GM12878 (cell line): ENCODE data around the gene ADGB. TPM values are rescaled to one million over a fixed set of nuclear protein-coding genes. Genes with fewer than 3 reads are reported as not detected.

Experiments used
- ATAC-seq: fragments of 200-7000 bp; cut with Tn5 transposase; 3 replicates; pipeline ENCODE4 v1.9.1; 2020; ENCODE audit warnings: mild to moderate bottlenecking, moderate library complexity
- BruUV-seq: library from RNA; stranded (reverse); fragments of 400-500 nt; replicated peaks from 2 replicates; lab custom pipeline; 2021; lab: Mats Ljungman, UMichigan
- CTCF ChIA-PET: fragments of 300-600 bp; sonication (Branson Sonifier 250); formaldehyde crosslinking; extraction: SDS; loops from one replicate; lab custom pipeline; 2021; ENCODE audit warnings: inconsistent platforms; lab: Yijun Ruan, JAX
- POLR2A ChIA-PET: fragments of 350-600 bp; formaldehyde crosslinking; extraction: SDS; loops from one replicate; lab custom pipeline; 2021; ENCODE audit warnings: inconsistent platforms; lab: Charles Lee
- RAD21 ChIA-PET: fragments of 300-600 bp; sonication (Branson Sonifier 250); formaldehyde crosslinking; loops from one replicate; lab custom pipeline; 2023; ENCODE audit warnings: antibody characterized with exemption; ENCODE audit not compliant: unreplicated experiment; lab: Charles Lee
- SMC1A ChIA-PET: fragments of 300-600 bp; sonication (Branson Sonifier 250); formaldehyde crosslinking; loops from one replicate; lab custom pipeline; 2023; ENCODE audit not compliant: unreplicated experiment, uncharacterized antibody; lab: Charles Lee
- DNase-seq: peaks from one replicate; pipeline ENCODE4 v3.0.0-alpha.2; 2011; ENCODE audit warnings: low read depth, low spot score
- FAIRE-seq: peaks from 3 replicates; lab custom pipeline; 2011; peaks lifted over from hg19 to GRCh38; lab: Jason Lieb, UNC
- H2AFZ ChIP-seq: 2 replicates; pipeline ENCODE4 v1.6.0; 2011; ENCODE audit warnings: low read depth, low read length, control low read depth; ENCODE audit not compliant: control insufficient read depth
- H3K27ac ChIP-seq: 2 replicates; pipeline ENCODE4 v1.5.1; 2011; ENCODE audit warnings: control low read depth; ENCODE audit not compliant: control insufficient read depth, insufficient read depth
- H3K27me3 ChIP-seq, 2 experiments: replicated peaks in 1 of 2; 2 replicates each; pipeline versions ENCODE4 v1.6.0 to v1.6.1; 2011; ENCODE audit warnings: low read length in 1 of 2; ENCODE audit not compliant: control insufficient read depth in 2 of 2, insufficient read depth in 2 of 2
- H3K36me3 ChIP-seq, 2 experiments: 2 replicates each; pipeline ENCODE4 v1.5.1; 2011; ENCODE audit warnings: low read length in 1 of 2; ENCODE audit not compliant: control insufficient read depth in 2 of 2, insufficient read depth in 2 of 2
- H3K4me1 ChIP-seq: 2 replicates; pipeline ENCODE4 v1.6.1; 2011; ENCODE audit warnings: mild to moderate bottlenecking, low read length, moderate library complexity, mixed read lengths; ENCODE audit not compliant: control insufficient read depth, insufficient read depth
- H3K4me2 ChIP-seq: 2 replicates; pipeline ENCODE4 v1.6.0; 2011; ENCODE audit warnings: control low read depth; ENCODE audit not compliant: control insufficient read depth, insufficient read depth
- H3K4me3 ChIP-seq: fragments of 200-600 bp; sonication (generic); 2 replicates; pipeline ENCODE4 v1.5.1; 2016
- H3K79me2 ChIP-seq: 2 replicates; pipeline ENCODE4 v1.6.0; 2011; ENCODE audit warnings: low read length; ENCODE audit not compliant: control insufficient read depth, insufficient read depth
- H3K9ac ChIP-seq: 2 replicates; pipeline ENCODE4 v1.8.0; 2011; ENCODE audit warnings: low read length, control low read depth, mixed read lengths; ENCODE audit not compliant: control insufficient read depth, insufficient read depth
- H3K9me3 ChIP-seq: replicated peaks from 3 replicates; pipeline ENCODE4 v1.5.1; 2011; ENCODE audit warnings: mild to moderate bottlenecking, low read length; ENCODE audit not compliant: control insufficient read depth, insufficient read depth
- H4K20me1 ChIP-seq: 2 replicates; pipeline ENCODE4 v1.6.0; 2011; ENCODE audit not compliant: control insufficient read depth, insufficient read depth
- BACH1 ChIP-seq: fragments of 450-650 bp; IDR thresholded peaks from 2 replicates; pipeline ENCODE4 v1.6.1; 2017; ENCODE audit warnings: mild to moderate bottlenecking, borderline replicate concordance
- CHD2 ChIP-seq: IDR thresholded peaks from 2 replicates; pipeline ENCODE4 v1.6.1; 2011; ENCODE audit warnings: low read depth, low read length, improper control_type of control experiment, borderline replicate concordance
- EP300 ChIP-seq, 2 experiments: fragments of 150-350 bp in 1 of 2; IDR thresholded peaks; 2 replicates each; pipeline ENCODE4 v1.6.1; 2011 to 2012; ENCODE audit warnings: low read depth in 2 of 2, low read length in 2 of 2, borderline replicate concordance in 1 of 2, improper control_type of control experiment in 1 of 2, inconsistent platforms in 1 of 2; ENCODE audit not compliant: control insufficient read depth in 1 of 2
- IKZF2 ChIP-seq, 2 experiments: fragments of 450-650 bp; IDR thresholded peaks; 2 replicates each; pipeline ENCODE4 v1.6.1; 2017; ENCODE audit warnings: mild to moderate bottlenecking in 2 of 2, moderate library complexity in 2 of 2
- KAT2A ChIP-seq: conservative IDR thresholded peaks from 2 replicates; pipeline ENCODE4 v1.6.1; 2011; ENCODE audit warnings: low read depth, low read length; ENCODE audit not compliant: control insufficient read depth
- MEF2A ChIP-seq: IDR thresholded peaks from 2 replicates; pipeline ENCODE4 v1.6.1; 2011; ENCODE audit warnings: low read depth, mild to moderate bottlenecking, low read length, moderate library complexity; ENCODE audit not compliant: insufficient read depth
- NFXL1 ChIP-seq: fragments of 450-650 bp; IDR thresholded peaks from 2 replicates; pipeline ENCODE4 v1.6.1; 2017; ENCODE audit warnings: antibody characterized with exemption, mild to moderate bottlenecking, borderline replicate concordance
- NRF1 ChIP-seq: conservative IDR thresholded peaks from 2 replicates; pipeline ENCODE4 v1.6.1; 2011; ENCODE audit warnings: mild to moderate bottlenecking, low read depth, low read length, improper control_type of control experiment
- POLR2AphosphoS5 ChIP-seq: IDR thresholded peaks from 2 replicates; pipeline ENCODE4 v1.6.1; 2011; ENCODE audit warnings: mild to moderate bottlenecking, low read length, inconsistent platforms
- RCOR1 ChIP-seq: conservative IDR thresholded peaks from 2 replicates; pipeline ENCODE4 v1.6.1; 2012; ENCODE audit warnings: low read depth, low read length, improper control_type of control experiment
- ZBED1 ChIP-seq: IDR thresholded peaks from 2 replicates; pipeline ENCODE4 v1.6.1; 2016; ENCODE audit warnings: borderline replicate concordance
- ZNF24 ChIP-seq: fragments of 450-650 bp; IDR thresholded peaks from 2 replicates; pipeline ENCODE4 v1.6.1; 2017; ENCODE audit warnings: antibody characterized with exemption, mild to moderate bottlenecking
- WGBS: methylation state at CpG from one replicate; pipeline ENCODE4 v1.1.6; 2016; ENCODE audit warnings: low lambda C conversion rate; ENCODE audit not compliant: insufficient replicate concordance, insufficient coverage; ENCODE audit errors: missing lambda C conversion rate; 5-methylcytosine and 5-hydroxymethylcytosine counted together
- in situ Hi-C: fragments of 300-500 bp; cut with MboI; formaldehyde crosslinking; loops from 9 replicates; pipeline ENCODE4 v1.14.3; 2018; ENCODE audit warnings: mixed read lengths
- intact Hi-C: fragments of 100-400 bp; cut with micrococcal nuclease; formaldehyde crosslinking; loops from one replicate; pipeline ENCODE4 v1.14.2; 2022; ENCODE audit not compliant: unreplicated experiment
- polyA plus RNA-seq, 11 experiments: library from polyadenylated mRNA; depleted of rRNA in 4 of 11; unstranded in 6 of 11; stranded (reverse) in 5 of 11; fragments of >200 nt; fragmentation: Nextera tagmentation in 4 of 11; fragmentation: Illumina TruSeq in 1 of 11; extraction: Ambion mirVana in 4 of 11; extraction: Trizol in 1 of 11; gene quantifications; 1 replicate in 1 of 11; 2 replicates in 10 of 11; pipeline versions ENCODE4 v1.2.1 to v1.2.3, GENCODE V29; 2011 to 2016; ENCODE audit warnings: inconsistent platforms in 2 of 11, missing spikeins in 2 of 11, low read depth in 1 of 11
- total RNA-seq, 4 experiments: library from RNA; depleted of rRNA in 3 of 4; stranded (reverse); fragments of >200 nt in 3 of 4; fragmentation: Illumina TruSeq in 1 of 4; extraction: Trizol in 1 of 4; gene quantifications; 2 replicates each; pipeline versions ENCODE4 v1.2.1 to v1.2.3, GENCODE V29; 2013 to 2021
- TF ChIP-seq, protein P1 (sequence below): fragments of 450-650 bp; IDR thresholded peaks from 2 replicates; pipeline ENCODE4 v1.6.1; 2017; ENCODE audit warnings: mild to moderate bottlenecking, moderate library complexity
- TF ChIP-seq, protein P2 (sequence below), 3 experiments: IDR thresholded peaks in 2 of 3; conservative IDR thresholded peaks in 1 of 3; 2 replicates each; pipeline ENCODE4 v1.5.1; 2011; ENCODE audit warnings: low read depth in 3 of 3, low read length in 3 of 3, mild to moderate bottlenecking in 3 of 3, control low read depth in 2 of 3, moderate library complexity in 2 of 3, inconsistent platforms in 1 of 3, mixed read lengths in 1 of 3; ENCODE audit not compliant: control insufficient read depth in 2 of 3, insufficient read depth in 1 of 3; ENCODE audit errors: extremely low read depth in 1 of 3
- TF ChIP-seq, protein P3 (sequence below): fragments of 450-650 bp; IDR thresholded peaks from 2 replicates; pipeline ENCODE4 v1.6.1; 2016; ENCODE audit warnings: mild to moderate bottlenecking, moderate library complexity, borderline replicate concordance

ADGB gene
- total and polyA plus RNA-seq, 10 of the 15 experiments (the other 5 are each of a cell fraction or from before 2014, with no cell fraction given): not detected

DNA sequence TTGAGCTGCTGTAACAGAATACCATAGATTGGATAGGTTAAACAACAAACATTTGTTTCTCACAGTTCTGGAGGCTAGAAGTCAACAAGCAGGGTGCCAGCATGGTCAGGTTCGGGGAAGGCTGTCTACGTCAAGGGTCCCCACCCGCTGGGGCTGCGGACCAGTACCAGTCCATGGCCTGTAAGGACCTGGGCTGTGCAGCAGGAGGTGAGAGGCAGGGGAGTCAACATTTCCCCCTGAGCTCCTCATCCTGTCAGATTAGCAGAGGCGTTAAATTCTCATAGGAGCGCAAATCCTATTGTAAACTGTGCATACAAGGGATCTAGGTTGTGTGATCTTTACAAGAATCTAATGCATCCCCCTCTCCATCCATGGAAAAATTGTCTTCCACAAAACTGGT is 3.8 kb downstream of the ADGB start:
- ChIA-PET CTCF (no interaction called here), POLR2A (no interaction called here), SMC1A (no interaction called here), RAD21 (no interaction called here)
- 23% methylated on average over 6 of the region's 6 CpGs for WGBS
- no peak for ATAC-seq
- H3K9ac ChIP-seq: no peak overlapping the region
- H3K27me3 ChIP-seq: no peaks in the 10 kb centered on the region; a peak in 1 of 4 replicates
- no peaks in the 10 kb centered on the region for H3K9me3 ChIP-seq
- no peaks in the 10 kb centered on the region for H3K36me3 ChIP-seq
- H2AFZ ChIP-seq: no peak overlapping the region
- no TSS peak for BruUV-seq
- H3K27ac ChIP-seq: no peak overlapping the region
- H3K4me2 ChIP-seq: no peak overlapping the region
- in situ Hi-C loops (no loop called here), intact Hi-C loops (no loop called here)
- H4K20me1 ChIP-seq: no peaks in the 10 kb centered on the region
- DNase-seq: no peak
- H3K4me3 ChIP-seq: no peak overlapping the region
- FAIRE-seq: no peak
- no peaks in the 10 kb centered on the region for H3K4me1 ChIP-seq
- no peaks in the 10 kb centered on the region for H3K79me2 ChIP-seq
- TF ChIP-seq NRF1: no peak
- TF ChIP-seq, protein P1, sequence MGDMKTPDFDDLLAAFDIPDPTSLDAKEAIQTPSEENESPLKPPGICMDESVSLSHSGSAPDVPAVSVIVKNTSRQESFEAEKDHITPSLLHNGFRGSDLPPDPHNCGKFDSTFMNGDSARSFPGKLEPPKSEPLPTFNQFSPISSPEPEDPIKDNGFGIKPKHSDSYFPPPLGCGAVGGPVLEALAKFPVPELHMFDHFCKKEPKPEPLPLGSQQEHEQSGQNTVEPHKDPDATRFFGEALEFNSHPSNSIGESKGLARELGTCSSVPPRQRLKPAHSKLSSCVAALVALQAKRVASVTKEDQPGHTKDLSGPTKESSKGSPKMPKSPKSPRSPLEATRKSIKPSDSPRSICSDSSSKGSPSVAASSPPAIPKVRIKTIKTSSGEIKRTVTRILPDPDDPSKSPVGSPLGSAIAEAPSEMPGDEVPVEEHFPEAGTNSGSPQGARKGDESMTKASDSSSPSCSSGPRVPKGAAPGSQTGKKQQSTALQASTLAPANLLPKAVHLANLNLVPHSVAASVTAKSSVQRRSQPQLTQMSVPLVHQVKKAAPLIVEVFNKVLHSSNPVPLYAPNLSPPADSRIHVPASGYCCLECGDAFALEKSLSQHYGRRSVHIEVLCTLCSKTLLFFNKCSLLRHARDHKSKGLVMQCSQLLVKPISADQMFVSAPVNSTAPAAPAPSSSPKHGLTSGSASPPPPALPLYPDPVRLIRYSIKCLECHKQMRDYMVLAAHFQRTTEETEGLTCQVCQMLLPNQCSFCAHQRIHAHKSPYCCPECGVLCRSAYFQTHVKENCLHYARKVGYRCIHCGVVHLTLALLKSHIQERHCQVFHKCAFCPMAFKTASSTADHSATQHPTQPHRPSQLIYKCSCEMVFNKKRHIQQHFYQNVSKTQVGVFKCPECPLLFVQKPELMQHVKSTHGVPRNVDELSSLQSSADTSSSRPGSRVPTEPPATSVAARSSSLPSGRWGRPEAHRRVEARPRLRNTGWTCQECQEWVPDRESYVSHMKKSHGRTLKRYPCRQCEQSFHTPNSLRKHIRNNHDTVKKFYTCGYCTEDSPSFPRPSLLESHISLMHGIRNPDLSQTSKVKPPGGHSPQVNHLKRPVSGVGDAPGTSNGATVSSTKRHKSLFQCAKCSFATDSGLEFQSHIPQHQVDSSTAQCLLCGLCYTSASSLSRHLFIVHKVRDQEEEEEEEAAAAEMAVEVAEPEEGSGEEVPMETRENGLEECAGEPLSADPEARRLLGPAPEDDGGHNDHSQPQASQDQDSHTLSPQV: no peak
- no peak for TF ChIP-seq NFXL1
- TF ChIP-seq ZNF24: no peak
- TF ChIP-seq MEF2A: no peak
- TF ChIP-seq RCOR1: no peak
- no peak for TF ChIP-seq EP300 (IDR thresholded peaks at IDR 0.05; ENCODE audit: borderline replicate concordance in 1 of 2, control insufficient read depth in 1 of 2, low read depth in 2 of 2, low read length in 2 of 2)
- no peak for TF ChIP-seq BACH1
- no peak for TF ChIP-seq POLR2AphosphoS5
- no peak for TF ChIP-seq IKZF2 (IDR thresholded peaks at IDR 0.05)
- TF ChIP-seq, protein P2, sequence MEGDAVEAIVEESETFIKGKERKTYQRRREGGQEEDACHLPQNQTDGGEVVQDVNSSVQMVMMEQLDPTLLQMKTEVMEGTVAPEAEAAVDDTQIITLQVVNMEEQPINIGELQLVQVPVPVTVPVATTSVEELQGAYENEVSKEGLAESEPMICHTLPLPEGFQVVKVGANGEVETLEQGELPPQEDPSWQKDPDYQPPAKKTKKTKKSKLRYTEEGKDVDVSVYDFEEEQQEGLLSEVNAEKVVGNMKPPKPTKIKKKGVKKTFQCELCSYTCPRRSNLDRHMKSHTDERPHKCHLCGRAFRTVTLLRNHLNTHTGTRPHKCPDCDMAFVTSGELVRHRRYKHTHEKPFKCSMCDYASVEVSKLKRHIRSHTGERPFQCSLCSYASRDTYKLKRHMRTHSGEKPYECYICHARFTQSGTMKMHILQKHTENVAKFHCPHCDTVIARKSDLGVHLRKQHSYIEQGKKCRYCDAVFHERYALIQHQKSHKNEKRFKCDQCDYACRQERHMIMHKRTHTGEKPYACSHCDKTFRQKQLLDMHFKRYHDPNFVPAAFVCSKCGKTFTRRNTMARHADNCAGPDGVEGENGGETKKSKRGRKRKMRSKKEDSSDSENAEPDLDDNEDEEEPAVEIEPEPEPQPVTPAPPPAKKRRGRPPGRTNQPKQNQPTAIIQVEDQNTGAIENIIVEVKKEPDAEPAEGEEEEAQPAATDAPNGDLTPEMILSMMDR (IDR thresholded peaks at IDR 0.05 in 2 of 3, conservative IDR thresholded peaks at IDR 0.05 in 1 of 3; ENCODE audit: control insufficient read depth in 2 of 3, extremely low read depth in 1 of 3, insufficient read depth in 1 of 3, low read depth in 3 of 3, low read length in 3 of 3): no peak
- TF ChIP-seq KAT2A: no peak
- TF ChIP-seq CHD2: no peak
- TF ChIP-seq, protein P3, sequence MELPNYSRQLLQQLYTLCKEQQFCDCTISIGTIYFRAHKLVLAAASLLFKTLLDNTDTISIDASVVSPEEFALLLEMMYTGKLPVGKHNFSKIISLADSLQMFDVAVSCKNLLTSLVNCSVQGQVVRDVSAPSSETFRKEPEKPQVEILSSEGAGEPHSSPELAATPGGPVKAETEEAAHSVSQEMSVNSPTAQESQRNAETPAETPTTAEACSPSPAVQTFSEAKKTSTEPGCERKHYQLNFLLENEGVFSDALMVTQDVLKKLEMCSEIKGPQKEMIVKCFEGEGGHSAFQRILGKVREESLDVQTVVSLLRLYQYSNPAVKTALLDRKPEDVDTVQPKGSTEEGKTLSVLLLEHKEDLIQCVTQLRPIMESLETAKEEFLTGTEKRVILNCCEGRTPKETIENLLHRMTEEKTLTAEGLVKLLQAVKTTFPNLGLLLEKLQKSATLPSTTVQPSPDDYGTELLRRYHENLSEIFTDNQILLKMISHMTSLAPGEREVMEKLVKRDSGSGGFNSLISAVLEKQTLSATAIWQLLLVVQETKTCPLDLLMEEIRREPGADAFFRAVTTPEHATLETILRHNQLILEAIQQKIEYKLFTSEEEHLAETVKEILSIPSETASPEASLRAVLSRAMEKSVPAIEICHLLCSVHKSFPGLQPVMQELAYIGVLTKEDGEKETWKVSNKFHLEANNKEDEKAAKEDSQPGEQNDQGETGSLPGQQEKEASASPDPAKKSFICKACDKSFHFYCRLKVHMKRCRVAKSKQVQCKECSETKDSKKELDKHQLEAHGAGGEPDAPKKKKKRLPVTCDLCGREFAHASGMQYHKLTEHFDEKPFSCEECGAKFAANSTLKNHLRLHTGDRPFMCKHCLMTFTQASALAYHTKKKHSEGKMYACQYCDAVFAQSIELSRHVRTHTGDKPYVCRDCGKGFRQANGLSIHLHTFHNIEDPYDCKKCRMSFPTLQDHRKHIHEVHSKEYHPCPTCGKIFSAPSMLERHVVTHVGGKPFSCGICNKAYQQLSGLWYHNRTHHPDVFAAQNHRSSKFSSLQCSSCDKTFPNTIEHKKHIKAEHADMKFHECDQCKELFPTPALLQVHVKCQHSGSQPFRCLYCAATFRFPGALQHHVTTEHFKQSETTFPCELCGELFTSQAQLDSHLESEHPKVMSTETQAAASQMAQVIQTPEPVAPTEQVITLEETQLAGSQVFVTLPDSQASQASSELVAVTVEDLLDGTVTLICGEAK: no peak
- no peak for TF ChIP-seq ZBED1
